Measurements from ENCODE around the gene CHM. TPM values are rescaled to one million over a fixed set of nuclear protein-coding genes. Genes with fewer than 3 reads are reported as not detected.
A peak's percentile ranks its signal among the peaks of the same experiment; 100 is the strongest.
"Not testable (repeated sequence)": the region's sequence is repeated elsewhere in the genome, so short reads cannot be mapped to it uniquely, and the experiment has no call there.

The CHM gene
- total and polyA plus RNA-seq, 2 donors from 2014 or later, result 11.8 to 30.0 TPM

- Histone ChIP-seq H3K4me3 (ENCODE audit: low read length in 3 of 3) (no peak overlapping the region), H3K9ac (ENCODE audit: low read length in 3 of 3) (no peak overlapping the region), H3K36me3 (ENCODE audit: control insufficient read depth in 2 of 3, insufficient read depth in 3 of 3, low read length in 3 of 3) (no peaks in the 10 kb centered on the region), H3K9me3 (ENCODE audit: control insufficient read depth in 2 of 3, insufficient read depth in 1 of 3, low read length in 3 of 3) (no peaks in the 10 kb centered on the region), H3K27ac (ENCODE audit: low read depth in 2 of 2, low read length in 2 of 2) (no peak overlapping the region), H3K27me3 (ENCODE audit: control insufficient read depth, insufficient read depth, low read length) (no peaks in the 10 kb centered on the region), H3K4me1 (ENCODE audit: control insufficient read depth in 2 of 3, insufficient read depth in 2 of 3, low read depth in 1 of 3, low read length in 3 of 3) (no peaks in the 10 kb centered on the region)
- DNase-seq (no peak), FAIRE-seq (no peak)
- TF ChIP-seq CTCF (IDR thresholded peaks at IDR 0.05; ENCODE audit: borderline replicate concordance, extremely low read depth, insufficient read depth), result no peak
- intact Hi-C loops (cut with DNase I), result no loop called here
Measured at GRCh38 chrX:86016139-86016538, 31.2 kb downstream of the CHM start.

- H3K27ac ChIP-seq (ENCODE audit: low read depth in 2 of 2, low read length in 2 of 2); FAIRE-seq; DNase-seq; H3K36me3 ChIP-seq (ENCODE audit: control insufficient read depth in 2 of 3, insufficient read depth in 3 of 3, low read length in 3 of 3); H3K4me3 ChIP-seq (ENCODE audit: low read length in 3 of 3); intact Hi-C loops (cut with DNase I); H3K9ac ChIP-seq (ENCODE audit: low read length in 3 of 3); H3K4me1 ChIP-seq (ENCODE audit: control insufficient read depth in 2 of 3, insufficient read depth in 2 of 3, low read depth in 1 of 3, low read length in 3 of 3); H3K9me3 ChIP-seq (ENCODE audit: control insufficient read depth in 2 of 3, insufficient read depth in 1 of 3, low read length in 3 of 3); H3K27me3 ChIP-seq (ENCODE audit: control insufficient read depth, insufficient read depth, low read length): not testable (repeated sequence)
Measured at GRCh38 chrX:86014959-86015358, 32.4 kb downstream of the CHM start.

GRCh38 chrX:86014421-86014820 is 32.9 kb downstream of the CHM start:
- Histone ChIP-seq H3K4me1 (ENCODE audit: control insufficient read depth in 2 of 3, insufficient read depth in 2 of 3, low read depth in 1 of 3, low read length in 3 of 3) (no peaks in the 10 kb centered on the region), H3K27me3 (ENCODE audit: control insufficient read depth, insufficient read depth, low read length) (no peaks in the 10 kb centered on the region), H3K9me3 (ENCODE audit: control insufficient read depth in 2 of 3, insufficient read depth in 1 of 3, low read length in 3 of 3) (no peaks in the 10 kb centered on the region), H3K9ac (ENCODE audit: low read length in 3 of 3) (no peak overlapping the region), H3K36me3 (ENCODE audit: control insufficient read depth in 2 of 3, insufficient read depth in 3 of 3, low read length in 3 of 3) (no peaks in the 10 kb centered on the region), H3K27ac (ENCODE audit: low read depth in 2 of 2, low read length in 2 of 2) (no peak overlapping the region), H3K4me3 (ENCODE audit: low read length in 3 of 3) (no peak overlapping the region)
- DNase-seq, result peak in 2 of 5 donors; percentile 29 to 38
- intact Hi-C loops (cut with DNase I), result no loop called here
- TF ChIP-seq CTCF (IDR thresholded peaks at IDR 0.05; ENCODE audit: borderline replicate concordance, extremely low read depth, insufficient read depth), result no peak
- no peak for FAIRE-seq

GRCh38 chrX:86013792-86014191 is 33.6 kb downstream of the CHM start:
- Histone ChIP-seq H3K27me3 (ENCODE audit: control insufficient read depth, insufficient read depth, low read length) (no peaks in the 10 kb centered on the region), H3K36me3 (ENCODE audit: control insufficient read depth in 2 of 3, insufficient read depth in 3 of 3, low read length in 3 of 3) (no peaks in the 10 kb centered on the region), H3K27ac (ENCODE audit: low read depth in 2 of 2, low read length in 2 of 2) (no peak overlapping the region), H3K9ac (ENCODE audit: low read length in 3 of 3) (no peak overlapping the region), H3K4me1 (ENCODE audit: control insufficient read depth in 2 of 3, insufficient read depth in 2 of 3, low read depth in 1 of 3, low read length in 3 of 3) (no peaks in the 10 kb centered on the region), H3K4me3 (ENCODE audit: low read length in 3 of 3) (no peak overlapping the region), H3K9me3 (ENCODE audit: control insufficient read depth in 2 of 3, insufficient read depth in 1 of 3, low read length in 3 of 3) (no peaks in the 10 kb centered on the region)
- FAIRE-seq (no peak), DNase-seq (no peak)
- intact Hi-C loops (cut with DNase I), result no loop called here
- no peak for TF ChIP-seq CTCF (IDR thresholded peaks at IDR 0.05; ENCODE audit: borderline replicate concordance, extremely low read depth, insufficient read depth)

Data from kidney (tissue), 14 donors.